MM.1S (cell line): ENCODE results near the gene CMTM4.

Source experiments
- EZH2 ChIP-seq: fragments of 300-600 bp; sonication (generic); optimal IDR thresholded peaks from 2 replicates; pipeline ENCODE3; 2017; ENCODE audit warnings: low read depth, mild to moderate bottlenecking, antibody characterized with exemption, low read length, mixed read lengths
- EZH2phosphoT487 ChIP-seq: fragments of 300-600 bp; sonication (generic); IDR thresholded peaks from 2 replicates; pipeline ENCODE4 v1.6.1; 2018; ENCODE audit warnings: antibody characterized with exemption, low read length
- TF ChIP-seq, protein P1 (sequence below): fragments of 300-600 bp; sonication (generic); IDR thresholded peaks from 2 replicates; pipeline ENCODE4 v1.5.1; 2016; ENCODE audit warnings: antibody characterized with exemption, low read length, mixed read lengths

DNA sequence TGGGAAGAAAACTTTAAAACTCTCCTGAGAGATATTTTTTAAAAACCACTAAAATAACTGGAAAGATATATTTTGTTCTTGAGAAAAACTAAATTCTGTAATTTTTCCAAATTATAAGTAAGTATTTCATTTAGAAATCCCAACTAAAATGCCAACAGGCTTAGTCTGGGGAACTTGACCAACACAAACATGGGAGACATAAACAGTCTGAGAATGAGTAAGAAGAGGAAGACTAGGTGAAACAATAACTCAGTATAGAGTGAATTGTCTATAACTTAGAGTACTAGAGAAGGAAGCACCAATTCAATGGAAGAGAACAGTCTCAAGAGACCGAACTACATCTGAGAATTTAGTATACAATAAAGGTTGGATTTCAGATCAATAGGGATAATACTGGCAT, 127.4 kb downstream of the CMTM4 start:
- TF ChIP-seq, protein P1, sequence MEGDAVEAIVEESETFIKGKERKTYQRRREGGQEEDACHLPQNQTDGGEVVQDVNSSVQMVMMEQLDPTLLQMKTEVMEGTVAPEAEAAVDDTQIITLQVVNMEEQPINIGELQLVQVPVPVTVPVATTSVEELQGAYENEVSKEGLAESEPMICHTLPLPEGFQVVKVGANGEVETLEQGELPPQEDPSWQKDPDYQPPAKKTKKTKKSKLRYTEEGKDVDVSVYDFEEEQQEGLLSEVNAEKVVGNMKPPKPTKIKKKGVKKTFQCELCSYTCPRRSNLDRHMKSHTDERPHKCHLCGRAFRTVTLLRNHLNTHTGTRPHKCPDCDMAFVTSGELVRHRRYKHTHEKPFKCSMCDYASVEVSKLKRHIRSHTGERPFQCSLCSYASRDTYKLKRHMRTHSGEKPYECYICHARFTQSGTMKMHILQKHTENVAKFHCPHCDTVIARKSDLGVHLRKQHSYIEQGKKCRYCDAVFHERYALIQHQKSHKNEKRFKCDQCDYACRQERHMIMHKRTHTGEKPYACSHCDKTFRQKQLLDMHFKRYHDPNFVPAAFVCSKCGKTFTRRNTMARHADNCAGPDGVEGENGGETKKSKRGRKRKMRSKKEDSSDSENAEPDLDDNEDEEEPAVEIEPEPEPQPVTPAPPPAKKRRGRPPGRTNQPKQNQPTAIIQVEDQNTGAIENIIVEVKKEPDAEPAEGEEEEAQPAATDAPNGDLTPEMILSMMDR = no peak
- TF ChIP-seq EZH2 (no peak), EZH2phosphoT487 (no peak)
